GM19397 (cell line): ENCODE results near the gene SVOP.

Source experiments
- ATAC-seq: cut with Tn5 transposase; IDR thresholded peaks from one replicate; pipeline ENCODE4 v1.9.1; 2021; ENCODE audit warnings: mild to moderate bottlenecking, moderate library complexity; ENCODE audit not compliant: unreplicated experiment

Gene SVOP

DNA sequence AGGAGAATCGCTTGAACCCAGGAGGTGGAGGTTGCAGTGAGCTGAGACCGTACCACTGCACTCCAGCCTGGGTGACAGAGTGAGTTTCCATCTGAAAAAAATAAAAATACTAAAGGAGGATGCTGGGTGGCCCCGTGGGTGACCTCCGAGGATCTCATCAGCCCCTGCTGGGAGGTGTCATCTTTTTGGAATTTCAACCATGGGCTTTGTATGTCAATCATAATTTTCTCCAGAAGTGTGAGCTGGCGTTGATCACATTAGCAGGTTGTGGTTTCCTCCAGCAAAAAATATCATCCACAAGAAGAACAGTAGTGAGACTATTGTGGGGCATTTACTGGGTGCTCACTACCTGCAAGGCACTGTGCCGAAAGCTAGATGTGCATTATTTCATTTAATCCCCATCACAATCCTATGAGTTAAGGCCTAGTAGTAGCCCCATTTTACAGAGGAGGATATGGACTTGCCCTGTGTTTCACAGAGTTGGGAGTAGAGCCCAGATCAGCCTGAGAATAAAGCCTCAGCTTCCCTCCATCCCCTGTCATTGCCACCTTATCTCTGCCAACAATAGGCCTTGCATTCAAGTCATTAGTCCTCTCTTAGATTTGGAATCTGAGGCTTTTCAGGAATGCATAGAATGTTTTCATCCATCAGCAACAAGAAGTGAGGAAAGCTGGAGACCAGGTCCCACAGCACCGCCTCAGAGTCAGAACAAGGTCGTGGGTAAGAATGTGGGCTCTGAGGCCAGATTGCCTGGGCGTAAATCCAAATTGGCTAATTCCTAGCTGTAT, 39.8 kb downstream of the SVOP start:
- no peak for ATAC-seq

DNA sequence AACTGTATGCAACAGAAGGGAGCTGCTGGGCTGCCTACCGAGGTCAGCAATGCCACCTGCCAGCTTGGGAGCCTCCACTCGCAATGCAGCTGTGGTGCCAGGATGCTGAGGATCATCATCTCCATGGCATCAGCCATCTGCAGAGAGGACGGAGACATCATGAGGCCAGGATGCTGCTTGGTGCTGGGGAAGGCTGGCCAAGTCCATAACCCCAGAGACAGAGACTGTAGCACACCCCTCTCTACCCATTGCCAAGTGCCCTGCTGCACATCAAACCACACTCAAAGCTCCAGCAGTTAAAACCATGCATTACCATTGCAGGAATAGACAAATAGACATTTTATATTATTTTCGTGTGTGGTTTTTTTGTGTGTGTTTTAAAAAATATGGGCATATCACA, 43.5 kb downstream of the SVOP start:
- ATAC-seq = no peak

DNA sequence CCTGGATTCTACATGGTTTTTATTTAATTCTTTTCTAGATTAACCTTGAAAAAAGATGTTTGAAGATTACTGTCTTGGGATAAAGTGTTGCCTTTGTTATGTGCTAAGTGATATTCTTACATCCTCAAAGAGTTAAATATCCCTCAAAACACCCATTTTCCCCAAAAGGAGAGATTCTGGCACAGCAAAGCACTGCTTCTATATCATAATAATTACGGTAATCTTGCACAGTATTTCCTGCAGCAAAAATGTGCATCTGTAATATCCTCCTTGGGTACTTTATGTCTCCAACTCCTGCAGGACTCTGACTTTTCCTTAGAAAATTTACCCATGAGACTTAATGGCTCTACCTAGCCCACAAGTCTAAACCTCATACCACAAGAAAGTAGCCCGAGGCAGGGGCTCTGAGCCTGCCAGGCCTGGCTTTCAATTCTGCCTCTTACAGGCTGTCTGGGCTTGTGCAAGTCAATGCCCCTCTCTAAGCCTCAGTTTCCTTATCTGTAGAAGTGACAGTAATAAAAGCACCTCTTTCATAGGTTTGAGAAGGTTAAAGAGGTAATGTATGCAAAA, 45.8 kb downstream of the SVOP start:
- no peak for ATAC-seq

DNA sequence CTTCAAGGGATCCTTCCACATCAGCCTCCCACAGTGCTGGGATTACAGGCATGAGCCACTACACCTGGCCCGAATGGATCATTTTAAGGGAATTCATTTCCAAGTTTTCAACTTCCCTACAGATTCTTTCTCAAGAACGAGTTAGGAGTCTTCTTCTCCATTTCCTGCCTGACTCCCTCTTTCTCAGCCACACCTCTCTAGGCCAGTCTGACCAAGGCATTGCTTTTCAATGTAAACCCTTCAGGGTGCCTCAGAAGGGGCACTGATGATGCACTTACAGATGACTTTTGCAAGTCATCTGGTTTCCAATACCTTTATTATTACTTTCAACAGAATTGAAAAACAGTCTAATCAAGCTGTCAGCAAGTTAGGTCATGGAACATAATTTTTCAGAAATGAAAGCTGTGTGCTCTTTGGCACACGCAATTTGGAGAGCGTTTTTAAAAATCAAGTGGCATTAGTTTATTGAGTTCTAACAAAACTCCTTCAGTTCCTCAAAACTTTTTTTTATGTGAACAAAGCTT, 47.2 kb downstream of the SVOP start:
- no peak for ATAC-seq

DNA sequence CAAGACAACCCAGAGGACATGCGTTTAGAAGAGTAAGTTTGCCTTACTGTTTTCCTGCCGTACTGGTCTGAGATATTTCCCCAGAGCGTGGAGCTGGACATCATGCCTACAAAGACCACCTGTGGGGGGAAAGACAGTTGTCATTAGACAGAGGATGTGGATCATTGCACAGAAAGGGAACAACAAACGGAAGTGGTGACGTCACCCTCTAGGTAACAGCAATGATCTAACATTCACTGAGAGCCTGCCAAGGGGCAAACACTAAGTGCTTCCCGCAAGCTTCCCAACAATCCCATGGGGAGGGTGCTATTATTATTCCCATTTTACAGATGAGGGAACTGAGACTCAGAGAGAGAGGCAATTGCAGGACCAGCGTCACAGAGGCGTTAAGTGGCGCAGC, 48.5 kb downstream of the SVOP start:
- ATAC-seq = no peak

DNA sequence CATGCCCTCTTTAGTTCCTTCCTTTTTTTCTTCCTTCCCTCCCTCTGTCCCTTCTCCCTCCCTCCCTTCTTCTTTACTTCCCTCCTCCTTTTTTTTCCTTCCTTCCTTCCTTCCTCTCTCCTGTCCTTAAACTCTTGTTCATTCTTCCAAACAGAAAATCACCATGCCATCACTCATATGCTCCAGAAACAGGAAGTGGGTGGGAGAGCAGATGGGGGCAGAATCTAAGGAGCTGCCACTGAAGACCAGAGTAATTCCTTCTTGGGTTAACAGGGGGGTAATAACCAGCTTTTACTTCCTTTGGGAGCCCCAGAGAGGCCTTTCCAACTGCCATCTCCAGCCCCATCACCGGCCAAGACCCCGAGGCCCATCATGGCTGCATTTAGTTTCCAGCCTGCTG, 51.2 kb downstream of the SVOP start:
- ATAC-seq = no peak

DNA sequence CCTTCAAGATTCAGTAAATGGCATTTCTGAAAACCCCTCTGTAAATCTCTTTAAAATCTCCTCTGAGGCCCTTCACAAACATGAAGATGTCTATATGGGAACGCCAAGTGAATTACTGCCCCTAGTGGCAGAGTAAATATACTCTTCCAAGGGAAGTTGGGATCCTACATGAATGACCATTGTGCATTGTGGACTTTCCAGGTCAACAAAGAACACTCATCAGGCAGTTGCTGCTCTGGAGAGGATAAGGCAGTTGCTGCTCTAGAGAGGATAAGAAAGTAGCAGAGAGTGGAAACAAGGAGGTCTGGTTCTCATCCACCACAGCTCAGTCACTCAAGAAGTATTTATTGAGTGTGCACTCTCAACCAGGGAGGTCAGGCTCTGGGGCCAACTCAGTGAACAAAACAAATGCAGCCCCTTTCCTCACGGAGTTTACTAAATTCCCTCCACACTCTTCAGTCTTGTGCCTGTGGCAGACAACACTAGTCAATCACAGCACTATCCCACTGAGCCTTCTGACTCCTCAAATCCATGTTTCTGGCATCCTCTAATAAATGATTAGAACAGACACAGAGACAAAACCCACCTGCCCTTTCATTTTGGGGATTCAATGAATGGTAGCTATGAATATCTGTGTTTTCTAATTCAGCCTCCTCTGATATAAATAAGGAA, 52.9 kb downstream of the SVOP start:
- no peak for ATAC-seq

DNA sequence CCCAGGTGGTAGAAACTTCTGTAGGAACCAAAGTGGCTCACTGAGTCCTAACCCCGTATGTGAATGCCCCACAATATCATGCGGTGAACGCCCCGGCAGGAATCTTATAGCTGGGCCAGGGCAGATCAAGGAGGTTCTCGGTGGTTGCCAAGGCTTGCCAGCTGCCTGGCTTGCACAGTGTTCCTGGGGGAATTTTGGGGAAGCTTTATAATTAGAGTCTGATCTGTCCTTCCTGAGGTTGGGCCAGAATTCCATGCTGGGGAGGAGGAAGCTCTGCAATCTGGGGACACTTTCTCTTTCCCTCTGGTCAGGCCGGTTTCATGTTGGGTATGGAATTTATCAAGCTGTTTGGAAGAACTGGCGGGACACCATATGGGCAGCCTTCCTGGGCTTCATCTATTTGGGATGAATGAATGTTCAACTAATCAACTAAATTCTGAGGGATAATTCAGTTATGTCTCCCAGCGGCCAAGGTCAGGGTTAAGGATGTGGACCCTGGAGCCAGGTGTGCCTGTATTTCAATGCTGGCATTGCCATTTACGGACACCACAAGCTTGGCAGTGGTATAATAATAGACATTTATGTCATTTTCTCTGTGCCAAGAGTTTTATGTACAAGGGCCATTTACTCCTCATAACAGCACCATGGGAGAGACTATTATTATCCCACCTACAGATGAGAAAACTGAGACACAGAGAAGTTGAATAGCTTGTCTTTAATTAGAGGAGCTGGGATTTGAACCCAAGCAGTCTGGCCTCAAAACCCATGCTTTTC, 54.3 kb downstream of the SVOP start:
- ATAC-seq = no peak

DNA sequence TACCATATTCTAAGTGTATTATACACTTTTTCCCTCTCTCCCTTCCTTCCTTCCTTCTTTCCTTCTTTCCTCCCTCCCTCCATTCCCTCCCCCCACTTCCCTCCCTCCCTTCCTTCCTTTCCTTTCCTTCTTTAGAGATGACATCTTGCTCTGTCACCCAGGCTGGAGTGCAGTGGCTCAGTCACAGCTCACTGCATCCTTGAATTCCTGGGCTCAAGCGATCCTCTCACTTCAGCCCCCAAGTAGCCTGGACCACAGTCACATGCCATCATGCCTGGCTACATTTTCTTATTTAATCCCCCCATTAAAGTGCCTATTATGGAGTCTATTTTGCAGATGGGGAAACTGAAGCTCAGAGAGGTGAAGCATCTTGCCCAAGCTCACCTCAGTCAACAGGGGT, 55.0 kb downstream of the SVOP start:
- no peak for ATAC-seq

DNA sequence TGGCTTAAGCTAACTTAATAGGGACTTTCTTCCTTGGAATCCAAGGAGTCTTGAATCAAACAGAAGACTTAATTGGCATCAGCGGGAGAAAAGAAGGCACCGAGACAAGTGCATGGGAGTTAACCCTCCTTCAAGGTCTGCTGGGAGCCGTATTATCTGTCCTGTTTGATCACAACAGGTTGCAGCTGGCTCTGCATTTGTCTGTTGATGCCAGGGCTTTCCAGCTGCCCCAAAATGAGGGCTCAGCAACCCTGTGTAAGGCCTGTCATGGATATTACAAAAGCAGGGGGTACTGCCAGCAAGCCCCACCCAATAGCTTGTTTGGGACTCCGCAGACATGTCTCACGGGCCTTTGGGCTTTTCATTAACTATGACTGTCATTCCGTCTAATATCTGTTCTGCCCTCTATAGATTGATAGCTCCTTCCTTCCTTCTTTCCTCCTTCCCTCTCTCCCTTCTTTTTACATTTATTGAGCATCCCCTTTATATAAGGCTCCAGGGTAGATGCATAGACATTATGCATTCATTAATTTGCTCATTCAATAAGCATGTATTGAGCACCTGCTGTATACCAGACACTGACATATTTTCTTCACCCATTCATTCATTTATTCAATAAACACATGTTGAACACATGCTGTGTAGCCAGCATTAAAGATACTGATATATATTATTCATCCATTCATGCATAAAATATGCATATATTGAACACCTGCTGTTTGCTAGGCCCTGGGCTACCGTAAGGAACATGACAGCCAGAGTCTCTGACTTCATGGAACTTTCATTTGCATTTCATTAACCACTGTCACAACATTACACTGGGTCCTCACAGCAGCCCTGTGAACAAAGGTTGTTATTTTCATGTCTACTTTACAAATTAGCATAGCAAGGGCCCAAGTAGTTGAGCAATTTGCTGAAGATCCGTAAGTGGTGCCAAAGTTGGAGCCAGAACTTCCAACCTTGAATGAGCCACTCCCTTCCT, 56.2 kb downstream of the SVOP start:
- ATAC-seq = no peak

DNA sequence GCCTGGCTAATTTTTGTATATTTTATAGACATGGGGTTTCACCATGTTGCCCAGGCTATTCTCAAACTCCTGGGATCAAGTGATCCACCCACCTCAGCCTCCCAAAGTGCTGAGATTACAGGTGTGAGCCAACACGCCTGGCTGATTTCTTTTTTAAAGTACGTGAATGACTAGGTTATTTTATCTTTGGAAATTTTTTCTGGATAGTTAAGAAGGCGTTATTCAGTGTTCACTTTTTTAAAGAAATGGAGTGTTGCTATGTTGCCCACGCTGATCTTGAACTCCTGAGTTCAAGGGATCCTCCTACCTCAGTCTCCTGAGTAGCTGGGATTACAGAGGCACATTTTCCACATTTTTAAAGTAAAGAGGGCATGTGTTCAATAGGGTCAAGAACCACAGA, 58.6 kb downstream of the SVOP start:
- ATAC-seq = no peak

DNA sequence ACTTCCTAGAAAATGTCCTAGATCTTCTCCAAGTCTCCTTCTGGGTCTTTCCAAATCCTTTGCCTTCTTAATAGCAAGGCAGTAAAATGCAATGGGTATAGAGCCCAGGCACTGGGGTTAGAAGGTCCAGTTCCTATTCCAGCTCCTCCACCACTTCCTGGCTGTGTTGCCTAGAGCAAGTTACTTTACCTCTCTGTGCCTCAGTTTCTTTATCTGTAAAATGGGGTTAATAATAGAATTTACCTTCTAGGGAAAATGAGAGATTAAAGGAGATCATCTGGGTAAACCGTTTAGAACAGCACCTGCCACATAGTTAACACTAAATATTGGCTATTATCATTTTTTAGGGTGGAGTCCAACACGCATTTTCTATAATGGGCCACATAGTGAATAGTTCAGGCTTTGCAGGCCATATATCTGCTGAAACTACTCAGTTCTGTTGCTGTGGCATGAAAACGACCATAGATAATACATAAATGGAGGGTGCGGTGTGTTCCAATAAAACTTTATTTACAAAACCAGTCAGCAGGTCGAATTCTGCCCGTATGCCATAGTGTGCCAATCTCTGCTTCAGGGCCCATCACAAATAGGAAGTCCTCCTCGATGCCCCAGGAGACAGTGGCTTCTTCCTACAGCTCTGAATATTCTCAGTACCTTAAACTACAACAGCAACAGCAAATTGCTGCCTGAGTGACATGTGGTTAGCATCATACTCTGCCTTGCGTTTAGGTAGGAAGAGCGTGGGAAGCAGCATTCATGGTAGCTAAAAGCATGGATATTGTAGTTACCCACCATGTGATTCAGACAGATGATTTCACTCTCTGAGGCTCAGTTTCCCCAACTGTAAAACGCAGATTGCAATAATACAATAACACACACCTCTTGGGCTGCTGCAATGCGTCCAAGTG, 60.9 kb downstream of the SVOP start:
- ATAC-seq = no peak

DNA sequence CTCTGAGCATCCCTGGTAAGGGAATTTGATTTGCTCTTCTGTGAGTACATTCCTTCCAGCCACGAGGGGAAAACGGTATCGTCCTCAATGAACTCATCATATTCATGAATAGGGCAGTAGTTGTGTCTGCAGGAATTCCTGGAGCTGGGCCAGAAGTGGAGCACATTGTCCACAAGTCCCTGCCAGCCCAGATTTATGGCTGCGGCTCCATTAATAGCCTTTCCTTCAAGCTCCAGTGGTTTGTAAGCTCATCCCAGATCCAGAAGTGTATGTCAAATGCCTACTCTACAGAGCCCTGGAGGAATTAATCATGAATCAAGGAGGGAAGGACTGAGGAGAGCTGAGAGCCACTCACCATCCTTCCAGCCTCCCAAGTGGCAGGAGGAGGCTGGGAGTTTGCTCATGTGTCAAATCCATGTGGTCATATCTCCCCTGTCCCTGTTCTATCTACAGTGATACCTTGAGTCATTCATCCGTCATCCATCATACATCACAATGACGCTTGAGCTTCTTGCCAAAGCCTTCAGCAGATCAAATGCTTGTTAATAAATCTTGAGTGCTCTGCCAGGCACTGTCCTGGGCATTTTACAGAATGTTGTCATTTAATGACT, 65.5 kb downstream of the SVOP start:
- ATAC-seq = no peak

DNA sequence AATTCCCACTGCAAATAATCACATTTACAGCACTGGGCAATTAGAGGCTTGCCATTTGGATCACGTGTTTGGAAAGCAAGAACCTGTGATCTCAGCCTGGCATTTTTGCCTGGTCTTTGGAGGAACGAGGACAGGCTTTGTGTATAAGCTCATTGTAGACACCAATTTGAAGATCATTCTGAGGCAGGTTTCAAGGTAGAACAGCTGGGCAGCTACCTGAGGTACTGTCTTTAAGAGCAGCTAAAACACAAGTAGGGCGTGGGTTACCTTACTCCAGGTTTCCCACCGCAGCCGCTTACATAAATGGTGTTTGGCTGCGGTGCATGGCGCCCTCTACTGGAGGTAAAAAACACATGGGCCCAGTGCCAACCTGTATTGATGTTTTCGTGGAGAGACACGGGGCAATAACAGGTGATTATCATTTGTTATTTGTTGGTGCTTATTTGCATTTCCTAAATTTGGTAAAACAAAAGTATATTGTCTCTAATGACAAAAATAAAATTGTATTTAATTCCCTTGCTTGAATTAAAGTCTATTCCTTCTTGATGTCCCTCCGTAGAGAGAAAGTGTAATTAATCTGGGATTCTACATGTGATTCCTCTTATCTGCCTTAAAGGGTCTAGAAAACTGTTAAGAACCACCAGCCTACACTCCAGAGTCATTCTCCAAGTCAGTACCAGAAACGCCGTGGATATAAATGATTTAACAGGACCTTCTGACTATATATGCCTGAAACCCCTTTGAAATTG, 69.7 kb downstream of the SVOP start:
- ATAC-seq = no peak

DNA sequence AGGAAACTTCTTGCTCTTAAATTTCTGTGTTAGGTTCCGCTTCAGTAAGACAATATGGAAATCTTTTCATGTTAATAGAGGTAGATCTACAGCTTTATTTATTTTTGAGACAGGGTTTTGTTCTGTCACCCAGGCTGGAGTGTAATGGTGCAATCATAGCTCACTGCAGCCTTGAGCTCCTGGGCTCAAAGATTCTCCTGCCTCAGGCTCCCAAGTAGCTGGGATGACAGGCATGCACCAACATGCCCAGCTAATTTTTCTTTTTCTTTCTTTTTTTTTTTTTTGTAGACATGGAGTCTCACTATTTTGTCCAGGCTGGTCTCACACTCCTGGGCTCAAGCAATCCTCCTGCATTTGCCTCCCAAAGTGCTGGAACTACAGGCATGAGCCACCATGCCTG, 70.9 kb downstream of the SVOP start:
- ATAC-seq = no peak

DNA sequence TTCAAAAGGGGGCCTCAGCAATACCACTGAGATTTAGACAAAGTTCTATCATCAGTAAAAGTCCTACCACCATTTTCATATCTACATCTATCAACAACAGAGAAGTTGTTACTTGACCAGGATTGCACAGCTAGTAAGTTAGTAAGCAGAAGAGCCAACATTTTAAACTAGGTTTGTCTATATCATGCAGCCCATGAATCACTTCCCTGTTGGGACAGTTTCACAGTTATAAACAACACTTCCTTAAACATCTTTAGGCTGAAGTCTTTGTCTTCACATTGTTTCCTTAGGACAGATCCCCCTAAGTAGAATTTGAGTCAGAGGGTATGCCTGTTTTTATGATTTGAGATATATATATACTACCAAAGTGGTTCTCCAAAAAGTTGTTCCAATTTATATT, 72.5 kb downstream of the SVOP start:
- ATAC-seq = no peak

DNA sequence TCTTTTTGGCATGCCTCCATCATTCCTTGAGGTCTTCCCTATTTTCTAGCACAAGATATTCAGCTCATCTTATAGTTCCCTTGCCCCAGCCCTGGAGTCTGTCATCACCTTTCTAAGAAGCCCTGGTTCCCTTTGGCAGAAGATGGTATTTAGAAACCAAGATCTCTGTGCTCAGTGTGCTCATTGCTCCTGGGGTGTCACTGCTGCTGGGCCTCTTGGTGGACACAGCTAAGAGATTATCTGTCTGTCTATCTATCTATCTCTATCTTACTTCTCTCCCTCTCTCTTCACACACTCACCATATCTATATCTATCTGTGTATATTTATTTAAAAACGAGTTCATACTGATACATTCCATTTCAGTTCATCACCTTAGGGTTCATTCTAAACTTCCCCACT, 73.8 kb downstream of the SVOP start:
- no peak for ATAC-seq

DNA sequence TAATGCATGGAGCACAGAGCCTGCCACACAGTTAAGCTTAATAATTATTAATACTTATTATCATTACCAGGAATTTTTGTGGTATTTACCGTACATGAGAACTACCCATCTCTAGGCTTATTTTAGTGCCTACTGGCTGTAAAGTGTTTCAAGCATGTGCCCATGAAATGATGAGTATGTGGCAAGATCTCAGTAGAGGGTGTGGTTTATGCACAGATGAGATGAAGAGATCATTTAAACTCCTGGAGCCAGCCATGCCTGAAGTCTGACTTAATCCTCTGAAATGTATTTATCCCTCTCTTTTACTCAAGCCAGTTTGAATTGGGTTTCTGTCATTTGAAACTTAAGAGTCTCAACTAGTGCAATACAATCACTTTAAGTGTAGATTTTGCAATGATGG, 80.7 kb downstream of the SVOP start:
- no peak for ATAC-seq
